GM12892 (cell line): ENCODE results near the gene CEP350.

ENCODE experiments used
- POLR2A ChIP-seq: IDR thresholded peaks from 2 replicates; pipeline ENCODE4 v1.6.1; 2011; ENCODE audit warnings: low read depth, low read length, control low read depth
- POLR2AphosphoS5 ChIP-seq: IDR thresholded peaks from 2 replicates; pipeline ENCODE4 v1.6.1; 2011; ENCODE audit warnings: low read depth, low read length, control low read depth
- TAF1 ChIP-seq: IDR thresholded peaks from 2 replicates; pipeline ENCODE4 v1.6.1; 2011; ENCODE audit warnings: low read depth, mild to moderate bottlenecking, control low read depth, low read length, borderline replicate concordance

DNA sequence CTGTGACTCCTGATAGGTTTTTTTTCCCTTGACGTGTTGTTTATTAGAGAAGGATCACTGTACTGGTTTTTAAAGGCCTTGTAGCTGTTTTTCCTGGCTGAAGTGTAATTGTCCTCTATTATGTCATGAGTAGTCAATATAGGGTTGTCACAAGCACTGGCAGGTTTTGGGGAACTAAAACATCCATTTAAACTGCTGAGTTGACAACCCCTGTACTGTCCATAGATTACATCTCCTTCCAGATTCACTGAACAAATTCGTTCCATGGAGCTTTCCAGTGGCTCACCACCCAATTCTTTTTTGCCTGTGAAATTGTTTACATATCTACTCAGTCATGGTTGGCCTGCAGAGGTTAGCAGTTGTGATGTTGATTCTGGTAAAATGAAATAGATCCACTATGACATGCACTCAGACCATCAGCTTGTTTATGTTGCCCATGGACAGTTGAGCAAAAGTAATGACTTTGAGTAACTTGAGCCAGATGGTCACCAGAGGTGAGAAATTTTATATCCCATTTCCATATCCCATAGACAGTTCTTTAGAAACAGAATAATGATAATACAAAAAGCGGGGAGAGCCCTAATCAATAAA lies 140.2 kb downstream of the CEP350 start:
- TF ChIP-seq TAF1 = no peak
- no peak for TF ChIP-seq POLR2AphosphoS5
- no peak for TF ChIP-seq POLR2A
